Progenitor cell of endocrine pancreas (in vitro differentiated cells): ENCODE results near the gene SOAT1. TPM values are rescaled to one million over a fixed set of nuclear protein-coding genes. Genes with fewer than 3 reads are reported as not detected.
"Not testable (repeated sequence)": the region's sequence is repeated elsewhere in the genome, so short reads cannot be mapped to it uniquely, and the experiment has no call there.

Experiments used
- DNase-seq: peaks from one replicate; pipeline ENCODE4 v3.0.0; 2021; ENCODE audit warnings: low spot score; ENCODE audit not compliant: unreplicated experiment
- H3K27ac Mint-ChIP-seq: 2 replicates; pipeline ENCODE4 v1.8.0; 2021; ENCODE audit warnings: mild to moderate bottlenecking, moderate library complexity, mixed read lengths
- H3K27me3 Mint-ChIP-seq: 2 replicates; pipeline ENCODE4 v1.8.0; 2021; ENCODE audit warnings: mixed read lengths
- H3K36me3 Mint-ChIP-seq: 2 replicates; pipeline ENCODE4 v1.8.0; 2022; ENCODE audit warnings: mixed read lengths; ENCODE audit not compliant: insufficient read depth
- H3K4me1 Mint-ChIP-seq: 2 replicates; pipeline ENCODE4 v1.8.0; 2021; ENCODE audit warnings: low read depth, mixed read lengths
- H3K4me3 Mint-ChIP-seq: 2 replicates; pipeline ENCODE4 v1.8.0; 2021; ENCODE audit warnings: low read depth, mild to moderate bottlenecking, moderate library complexity, mixed read lengths
- H3K9me3 Mint-ChIP-seq: 2 replicates; pipeline ENCODE4 v1.8.0; 2021; ENCODE audit warnings: low read depth, mixed read lengths
- CTCF ChIP-seq: fragments of 200-600 bp; sonication (generic); IDR thresholded peaks from one replicate; pipeline ENCODE4 v1.5.0; 2021; ENCODE audit warnings: antibody characterized with exemption, mild to moderate bottlenecking; ENCODE audit not compliant: unreplicated experiment
- long read RNA-seq: library from polyadenylated mRNA; unstranded; transcript quantifications from one replicate; pipeline ENCODE4 v2.0.0, GENCODE V29; 2020
- total RNA-seq: library from RNA; stranded (reverse); gene quantifications from 2 replicates; pipeline ENCODE4 v1.2.1, GENCODE V29; 2021

Gene SOAT1
- total RNA-seq: 61.1 and 61.5 TPM in 2 replicates
- long read RNA-seq, full-length matches to known transcripts: 347 of 386 reads
- long read RNA-seq, partial matches to known transcripts: 13 of 386 reads
- long read RNA-seq, other reads (novel, unspliced or antisense): 26 of 386 reads

GRCh38 chr1:179293340-179294327 lies at the start of gene SOAT1:
Gene SOAT1 (plus strand): TSS chr1:179293797. CDS start chr1:179302685, 8,888 bp downstream.
- DNase-seq: peak; percentile 89
- H3K27me3 Mint-ChIP-seq: no peaks in the 10 kb centered on the region
- TF ChIP-seq CTCF: peak; percentile 31
- peaks cover 3% of the 10 kb centered on the region for H3K9me3 Mint-ChIP-seq
- peaks cover 1% of the 10 kb centered on the region for H3K36me3 Mint-ChIP-seq
- peaks cover 29% of the 10 kb centered on the region for H3K4me1 Mint-ChIP-seq
- peak within 1 kb of the TSS; percentile 87 for H3K4me3 Mint-ChIP-seq
- peak within 1 kb of the TSS; percentile 95 for H3K27ac Mint-ChIP-seq

GRCh38 chr1:179245426-179245825 lies 48.2 kb upstream of the SOAT1 start:
- not testable (repeated sequence) for H3K36me3 Mint-ChIP-seq, DNase-seq, H3K27ac Mint-ChIP-seq, H3K4me3 Mint-ChIP-seq, H3K27me3 Mint-ChIP-seq, H3K4me1 Mint-ChIP-seq, H3K9me3 Mint-ChIP-seq

- no peaks in the 10 kb centered on the region for H3K4me1 Mint-ChIP-seq
Observed at GRCh38 chr1:179247923-179248322, 45.7 kb upstream of the SOAT1 start.

GRCh38 chr1:179251675-179252074 lies 41.9 kb upstream of the SOAT1 start:
- Mint-ChIP-seq H3K4me3 (no peak overlapping the region), H3K36me3 (no peaks in the 10 kb centered on the region), H3K27me3 (no peaks in the 10 kb centered on the region), H3K9me3 (no peaks in the 10 kb centered on the region), H3K27ac (no peak overlapping the region), H3K4me1 (no peaks in the 10 kb centered on the region)
- no peak for DNase-seq
- peak; percentile 56 for TF ChIP-seq CTCF

More at GRCh38 chr1:179247923-179248322, 45.7 kb upstream of the SOAT1 start:
- Mint-ChIP-seq H3K9me3 (no peaks in the 10 kb centered on the region), H3K27me3 (no peaks in the 10 kb centered on the region), H3K27ac (no peak overlapping the region), H3K36me3 (no peaks in the 10 kb centered on the region), H3K4me3 (no peak overlapping the region)
- no peak for TF ChIP-seq CTCF
- DNase-seq: no peak

- no peaks in the 10 kb centered on the region for H3K27me3 Mint-ChIP-seq
- H3K4me1 Mint-ChIP-seq: no peaks in the 10 kb centered on the region
- no peaks in the 10 kb centered on the region for H3K36me3 Mint-ChIP-seq
- no peak for DNase-seq
- no peak overlapping the region for H3K4me3 Mint-ChIP-seq
- H3K27ac Mint-ChIP-seq: no peak overlapping the region
- no peaks in the 10 kb centered on the region for H3K9me3 Mint-ChIP-seq
- TF ChIP-seq CTCF: no peak
Observed at GRCh38 chr1:179252606-179253005, 41.0 kb upstream of the SOAT1 start.
